GM20000 (cell line): Measurements from ENCODE around the gene HMCN2.
"Not testable (repeated sequence)": the region's sequence is repeated elsewhere in the genome, so short reads cannot be mapped to it uniquely, and the experiment has no call there.

ENCODE experiments used
- DNase-seq: peaks from one replicate; pipeline ENCODE4 v3.0.0; 2012; ENCODE audit warnings: low spot score
- CTCF ChIP-seq: IDR thresholded peaks from 2 replicates; pipeline ENCODE4 v1.5.1; 2012; ENCODE audit warnings: mild to moderate bottlenecking, control low read depth; ENCODE audit errors: extremely low read depth, missing control alignments

The HMCN2 gene

GRCh38 chr9:130433168-130433946 lies 167.8 kb downstream of the HMCN2 start:
- peak; percentile 7 for TF ChIP-seq CTCF
- peak; percentile 76 for DNase-seq

GRCh38 chr9:130433947-130434262 lies 168.3 kb downstream of the HMCN2 start:
- no peak for TF ChIP-seq CTCF
- no peak for DNase-seq

DNA sequence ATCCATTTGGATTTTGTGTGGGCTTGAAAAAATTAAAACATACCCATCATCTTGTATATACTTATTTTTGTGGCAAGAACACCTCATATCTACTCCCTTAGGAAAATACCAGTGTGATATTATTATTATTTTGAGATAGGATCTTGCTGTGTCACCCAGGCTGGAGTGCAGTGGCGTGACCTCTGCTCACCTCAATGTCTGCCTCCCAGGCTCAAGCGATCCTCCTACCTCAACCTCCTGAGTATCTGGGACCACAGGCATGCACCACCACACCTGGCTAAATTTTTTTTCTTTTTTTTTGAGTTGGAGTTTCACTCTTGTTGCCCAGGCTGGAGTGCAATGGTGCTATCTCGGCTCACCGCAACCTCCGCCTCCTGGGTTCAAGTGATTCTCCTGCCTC lies 169.1 kb downstream of the HMCN2 start:
- DNase-seq, result not testable (repeated sequence)

DNA sequence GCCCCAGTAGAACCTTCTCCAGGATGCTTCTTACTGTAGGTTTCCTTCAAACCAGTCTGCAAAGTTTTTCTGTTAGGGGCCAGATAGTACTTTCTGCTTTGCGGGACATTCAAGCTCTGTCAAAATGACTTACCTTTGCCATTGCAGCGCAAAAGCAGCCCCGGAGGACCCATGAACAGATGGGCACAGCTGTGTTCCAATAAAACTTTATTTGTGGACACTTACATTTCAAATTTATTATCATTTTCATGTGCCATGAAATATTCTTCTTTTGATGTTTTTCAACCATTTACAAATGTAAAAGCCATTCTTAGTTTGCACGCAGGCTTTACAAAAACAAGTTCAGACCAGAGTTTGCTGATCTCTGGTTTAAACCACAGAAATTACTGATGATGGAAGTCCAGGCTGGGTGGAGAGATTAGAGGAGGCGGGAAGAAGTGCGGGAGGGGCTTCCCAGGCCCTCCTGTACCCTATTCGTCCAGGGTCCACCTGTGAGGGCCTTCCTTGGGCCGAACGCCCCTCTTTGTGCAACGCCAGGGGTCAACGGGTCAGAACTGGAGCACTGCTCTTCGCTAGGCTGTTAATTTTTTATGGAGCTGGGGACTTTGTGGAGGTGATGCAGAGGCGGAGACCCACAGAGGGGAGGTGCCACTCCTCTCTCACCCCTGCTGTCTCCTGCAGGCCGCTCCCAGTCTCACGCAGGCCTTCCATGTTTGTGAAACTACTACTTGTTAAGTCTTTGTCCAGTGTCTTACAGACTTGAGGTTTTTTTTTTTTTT lies 171.6 kb downstream of the HMCN2 start:
- no peak for TF ChIP-seq CTCF
- DNase-seq, result no peak

DNA sequence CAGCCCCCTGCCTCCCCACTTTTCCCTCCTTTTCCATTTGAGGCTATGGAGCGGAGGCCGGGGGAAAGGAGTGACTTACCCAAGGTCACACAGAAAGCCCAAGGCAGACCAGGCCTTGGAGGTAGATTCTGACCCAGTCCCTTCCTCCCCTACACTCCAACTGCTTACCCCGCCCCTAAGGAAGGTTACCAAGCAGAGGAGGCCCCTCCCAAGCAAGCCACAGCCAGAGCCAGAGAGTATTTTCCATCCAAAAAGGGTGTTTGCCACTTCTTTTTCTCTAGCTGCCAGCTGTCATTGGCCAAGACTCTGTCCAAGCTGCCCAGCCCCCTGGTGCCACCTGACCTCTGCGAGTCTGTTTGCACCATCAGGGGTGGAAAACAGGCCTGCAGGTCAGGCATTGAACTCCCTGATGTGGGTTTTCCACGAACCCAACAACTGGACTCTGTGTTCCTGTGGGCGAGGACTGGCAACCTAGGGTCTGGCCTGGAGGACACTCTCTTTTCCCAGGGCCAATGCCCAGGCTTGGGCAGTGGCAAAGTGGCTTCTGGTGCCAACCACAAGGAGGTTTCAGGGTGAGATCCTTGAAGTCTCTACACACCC lies 172.9 kb downstream of the HMCN2 start:
- no peak for DNase-seq
- no peak for TF ChIP-seq CTCF

GRCh38 chr9:130441031-130441430 lies 175.5 kb downstream of the HMCN2 start:
- DNase-seq, result no peak
- TF ChIP-seq CTCF, result no peak

GRCh38 chr9:130442746-130443455 lies 177.3 kb downstream of the HMCN2 start:
- no peak for DNase-seq
- TF ChIP-seq CTCF, result no peak
